ENCODE data around the gene PSMB1. TPM values are rescaled to one million over a fixed set of nuclear protein-coding genes. Genes with fewer than 3 reads are reported as not detected.

The PSMB1 gene
- total RNA-seq, 1 donor from 2014 or later = 165 TPM

DNA sequence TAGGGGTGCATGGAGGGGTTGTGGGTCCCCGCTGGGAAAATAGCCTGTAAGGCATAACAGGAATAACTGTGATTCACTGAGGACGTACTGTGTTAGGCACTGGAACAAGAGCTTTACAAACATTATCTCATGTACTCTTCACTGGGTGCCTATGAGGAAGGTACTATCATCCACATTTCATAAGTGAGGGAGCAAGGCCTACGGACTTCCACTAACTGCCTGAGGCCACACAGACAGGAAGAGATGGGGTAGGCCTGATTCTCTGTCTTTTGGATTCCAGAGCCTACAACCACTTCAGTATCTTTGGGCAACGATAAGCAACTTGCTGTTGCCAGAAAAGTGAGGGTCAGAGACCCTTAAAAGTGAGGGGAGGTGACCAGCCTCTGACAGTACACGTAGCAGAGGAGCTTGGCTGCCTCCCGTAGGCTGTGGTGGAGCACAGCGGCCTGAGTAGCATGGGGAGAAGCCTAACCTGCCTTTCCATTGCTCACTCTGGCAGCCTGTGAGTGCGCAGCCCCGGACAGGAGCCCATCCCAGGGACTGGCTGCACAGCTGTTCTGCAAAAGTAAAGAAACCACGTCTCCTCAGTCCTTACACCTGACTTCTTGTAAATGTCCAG, 30.4 kb downstream of the PSMB1 start:
- H3K4me3 Mint-ChIP-seq (ENCODE audit: unreplicated experiment) = no peak overlapping the region
- H3K4me1 Mint-ChIP-seq (ENCODE audit: unreplicated experiment) = peaks cover 24% of the 10 kb centered on the region
- no peaks in the 10 kb centered on the region for H3K36me3 Mint-ChIP-seq (ENCODE audit: low read depth, unreplicated experiment)
- H3K27me3 Mint-ChIP-seq (ENCODE audit: unreplicated experiment) = peaks cover 5% of the 10 kb centered on the region
- H3K27ac Mint-ChIP-seq (ENCODE audit: unreplicated experiment) = no peak overlapping the region
- no peaks in the 10 kb centered on the region for H3K9me3 Mint-ChIP-seq (ENCODE audit: unreplicated experiment)
- TF ChIP-seq, protein P1, sequence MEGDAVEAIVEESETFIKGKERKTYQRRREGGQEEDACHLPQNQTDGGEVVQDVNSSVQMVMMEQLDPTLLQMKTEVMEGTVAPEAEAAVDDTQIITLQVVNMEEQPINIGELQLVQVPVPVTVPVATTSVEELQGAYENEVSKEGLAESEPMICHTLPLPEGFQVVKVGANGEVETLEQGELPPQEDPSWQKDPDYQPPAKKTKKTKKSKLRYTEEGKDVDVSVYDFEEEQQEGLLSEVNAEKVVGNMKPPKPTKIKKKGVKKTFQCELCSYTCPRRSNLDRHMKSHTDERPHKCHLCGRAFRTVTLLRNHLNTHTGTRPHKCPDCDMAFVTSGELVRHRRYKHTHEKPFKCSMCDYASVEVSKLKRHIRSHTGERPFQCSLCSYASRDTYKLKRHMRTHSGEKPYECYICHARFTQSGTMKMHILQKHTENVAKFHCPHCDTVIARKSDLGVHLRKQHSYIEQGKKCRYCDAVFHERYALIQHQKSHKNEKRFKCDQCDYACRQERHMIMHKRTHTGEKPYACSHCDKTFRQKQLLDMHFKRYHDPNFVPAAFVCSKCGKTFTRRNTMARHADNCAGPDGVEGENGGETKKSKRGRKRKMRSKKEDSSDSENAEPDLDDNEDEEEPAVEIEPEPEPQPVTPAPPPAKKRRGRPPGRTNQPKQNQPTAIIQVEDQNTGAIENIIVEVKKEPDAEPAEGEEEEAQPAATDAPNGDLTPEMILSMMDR (IDR thresholded peaks at IDR 0.05; ENCODE audit: unreplicated experiment) = no peak
- DNase-seq (ENCODE audit: low spot score) = peak; percentile 29

DNA sequence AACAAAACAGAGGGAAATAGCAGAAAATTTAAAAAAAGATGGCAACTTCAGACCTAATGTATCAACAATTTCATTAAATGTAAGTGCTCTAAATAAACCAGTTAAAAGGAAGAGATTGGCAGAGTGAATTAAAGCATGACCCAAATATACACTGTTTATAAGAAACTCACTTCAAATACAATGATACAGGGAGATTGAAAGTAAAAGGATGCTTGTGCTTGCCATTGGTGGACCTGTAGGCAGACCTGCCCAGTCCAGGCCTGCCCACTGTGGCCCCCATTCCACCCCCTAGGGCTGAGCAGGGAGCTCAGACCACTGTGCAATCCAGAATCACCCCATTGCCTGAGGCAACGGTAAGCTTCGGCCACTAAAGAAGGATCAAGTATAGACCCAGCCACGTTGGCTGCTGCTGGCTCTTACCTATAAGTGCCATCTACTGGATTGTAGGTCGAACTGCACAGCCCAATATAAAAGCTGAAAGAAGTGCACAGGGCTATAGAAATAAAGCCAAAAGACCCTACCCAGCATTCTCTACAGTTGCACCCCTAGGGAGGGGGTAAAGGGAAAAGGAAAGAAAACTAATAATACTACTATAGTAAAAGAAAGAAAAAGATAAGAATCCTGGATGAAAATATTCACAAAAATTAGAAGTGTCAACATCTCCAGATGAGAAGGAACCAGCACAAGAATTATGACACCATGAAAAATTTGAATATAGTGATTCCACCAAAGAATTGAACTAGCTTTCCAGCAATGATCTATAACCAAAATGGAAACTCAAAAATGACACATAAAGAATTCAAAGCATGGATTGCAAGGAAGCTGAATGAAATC, 36.1 kb downstream of the PSMB1 start:
- H3K4me3 Mint-ChIP-seq (ENCODE audit: unreplicated experiment) = no peak overlapping the region
- DNase-seq (ENCODE audit: low spot score) = peak; percentile 40
- no peak overlapping the region for H3K27ac Mint-ChIP-seq (ENCODE audit: unreplicated experiment)
- H3K36me3 Mint-ChIP-seq (ENCODE audit: low read depth, unreplicated experiment) = no peaks in the 10 kb centered on the region
- H3K9me3 Mint-ChIP-seq (ENCODE audit: unreplicated experiment) = no peaks in the 10 kb centered on the region
- no peaks in the 10 kb centered on the region for H3K4me1 Mint-ChIP-seq (ENCODE audit: unreplicated experiment)
- TF ChIP-seq, protein P1 (IDR thresholded peaks at IDR 0.05; ENCODE audit: unreplicated experiment) = peak; percentile 69
- peaks cover 3% of the 10 kb centered on the region for H3K27me3 Mint-ChIP-seq (ENCODE audit: unreplicated experiment)

DNA sequence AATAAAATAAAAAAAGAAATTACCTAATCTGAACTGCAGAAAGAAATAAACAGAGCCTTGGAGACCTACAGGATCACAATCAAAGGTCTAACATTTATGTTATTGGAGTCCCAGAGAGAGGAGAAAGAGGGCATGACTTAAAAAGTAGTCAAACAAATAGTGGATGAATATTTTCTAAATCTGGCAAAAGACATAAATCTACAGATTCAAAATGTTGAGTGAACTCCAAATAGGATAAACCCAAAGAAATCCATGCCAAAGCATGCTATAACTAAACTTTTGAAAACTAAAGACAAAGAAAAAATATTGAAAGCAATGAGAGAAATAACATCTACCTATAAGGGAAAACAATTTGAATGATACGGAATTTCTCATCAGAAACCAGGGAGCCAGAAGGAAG, 38.2 kb downstream of the PSMB1 start:
- no peak overlapping the region for H3K4me3 Mint-ChIP-seq (ENCODE audit: unreplicated experiment)
- H3K9me3 Mint-ChIP-seq (ENCODE audit: unreplicated experiment) = no peaks in the 10 kb centered on the region
- no peak for DNase-seq (ENCODE audit: low spot score)
- TF ChIP-seq, protein P1 (IDR thresholded peaks at IDR 0.05; ENCODE audit: unreplicated experiment) = no peak
- H3K4me1 Mint-ChIP-seq (ENCODE audit: unreplicated experiment) = no peaks in the 10 kb centered on the region
- H3K36me3 Mint-ChIP-seq (ENCODE audit: low read depth, unreplicated experiment) = no peaks in the 10 kb centered on the region
- H3K27me3 Mint-ChIP-seq (ENCODE audit: unreplicated experiment) = peaks cover 3% of the 10 kb centered on the region
- no peak overlapping the region for H3K27ac Mint-ChIP-seq (ENCODE audit: unreplicated experiment)

DNA sequence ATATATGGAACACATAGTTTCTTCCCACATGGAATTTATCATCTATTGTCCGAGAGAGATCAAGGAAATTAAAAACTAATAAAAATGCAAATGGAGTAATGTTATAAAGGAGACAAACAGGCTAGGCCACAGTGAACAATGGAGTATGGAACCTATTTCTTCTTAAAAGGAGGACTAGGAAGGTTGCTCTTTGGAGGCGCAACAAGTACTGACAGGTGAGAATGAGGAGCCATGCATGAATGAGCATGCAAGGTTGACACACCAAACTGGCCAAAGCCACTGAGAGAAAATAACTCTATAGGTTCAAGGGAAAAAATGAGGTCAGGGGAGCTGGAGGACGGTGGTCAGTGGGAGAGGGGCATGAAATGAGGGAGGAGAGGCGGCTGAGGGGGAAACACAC, 40.9 kb downstream of the PSMB1 start:
- H3K4me1 Mint-ChIP-seq (ENCODE audit: unreplicated experiment) = no peaks in the 10 kb centered on the region
- H3K27ac Mint-ChIP-seq (ENCODE audit: unreplicated experiment) = no peak overlapping the region
- H3K36me3 Mint-ChIP-seq (ENCODE audit: low read depth, unreplicated experiment) = no peaks in the 10 kb centered on the region
- H3K27me3 Mint-ChIP-seq (ENCODE audit: unreplicated experiment) = no peaks in the 10 kb centered on the region
- no peaks in the 10 kb centered on the region for H3K9me3 Mint-ChIP-seq (ENCODE audit: unreplicated experiment)
- no peak for DNase-seq (ENCODE audit: low spot score)
- H3K4me3 Mint-ChIP-seq (ENCODE audit: unreplicated experiment) = no peak overlapping the region
- TF ChIP-seq, protein P1 (IDR thresholded peaks at IDR 0.05; ENCODE audit: unreplicated experiment) = no peak

DNA sequence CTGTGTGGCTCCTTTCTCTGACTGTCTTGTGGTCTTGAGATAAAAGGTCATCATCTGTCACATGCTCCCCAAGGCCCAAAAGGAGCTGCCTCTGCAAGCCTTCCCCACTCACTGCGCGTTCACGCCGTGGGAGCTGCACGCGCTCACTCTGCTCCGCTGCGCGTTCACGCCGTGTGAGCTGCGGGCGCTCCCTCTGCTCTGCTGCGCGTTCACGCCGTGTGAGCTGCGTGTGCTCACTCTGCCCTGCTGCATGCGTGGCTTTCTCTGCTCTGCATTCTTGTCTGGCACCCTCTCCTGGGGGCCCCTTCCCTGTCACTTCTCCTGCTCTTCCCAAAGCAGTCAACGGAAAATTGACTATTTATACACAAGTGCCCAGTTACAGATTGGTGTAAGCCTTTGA, 42.5 kb downstream of the PSMB1 start:
- Mint-ChIP-seq H3K27ac (ENCODE audit: unreplicated experiment) (no peak overlapping the region), H3K36me3 (ENCODE audit: low read depth, unreplicated experiment) (no peaks in the 10 kb centered on the region)

More for the DNA sequence above, 42.5 kb downstream of the PSMB1 start:
- H3K4me1 Mint-ChIP-seq (ENCODE audit: unreplicated experiment) = no peaks in the 10 kb centered on the region
- no peak overlapping the region for H3K4me3 Mint-ChIP-seq (ENCODE audit: unreplicated experiment)
- no peaks in the 10 kb centered on the region for H3K9me3 Mint-ChIP-seq (ENCODE audit: unreplicated experiment)
- DNase-seq (ENCODE audit: low spot score) = no peak
- TF ChIP-seq, protein P1 (IDR thresholded peaks at IDR 0.05; ENCODE audit: unreplicated experiment) = no peak
- peaks cover 2% of the 10 kb centered on the region for H3K27me3 Mint-ChIP-seq (ENCODE audit: unreplicated experiment)

All from endothelial cell (in vitro differentiated cells).